GM12891 (cell line): ENCODE data around the gene PEF1.

Experiments
- PAX5 ChIP-seq: IDR thresholded peaks from 2 replicates; pipeline ENCODE4 v1.6.1; 2011; ENCODE audit warnings: low read length, moderate library complexity, mild to moderate bottlenecking; ENCODE audit not compliant: insufficient read depth, severe bottlenecking
- POLR2A ChIP-seq: IDR thresholded peaks from 2 replicates; pipeline ENCODE4 v1.6.1; 2011; ENCODE audit warnings: low read depth, low read length, control low read depth
- TAF1 ChIP-seq: IDR thresholded peaks from 2 replicates; pipeline ENCODE4 v1.6.1; 2011; ENCODE audit warnings: low read depth, low read length, control low read depth

DNA sequence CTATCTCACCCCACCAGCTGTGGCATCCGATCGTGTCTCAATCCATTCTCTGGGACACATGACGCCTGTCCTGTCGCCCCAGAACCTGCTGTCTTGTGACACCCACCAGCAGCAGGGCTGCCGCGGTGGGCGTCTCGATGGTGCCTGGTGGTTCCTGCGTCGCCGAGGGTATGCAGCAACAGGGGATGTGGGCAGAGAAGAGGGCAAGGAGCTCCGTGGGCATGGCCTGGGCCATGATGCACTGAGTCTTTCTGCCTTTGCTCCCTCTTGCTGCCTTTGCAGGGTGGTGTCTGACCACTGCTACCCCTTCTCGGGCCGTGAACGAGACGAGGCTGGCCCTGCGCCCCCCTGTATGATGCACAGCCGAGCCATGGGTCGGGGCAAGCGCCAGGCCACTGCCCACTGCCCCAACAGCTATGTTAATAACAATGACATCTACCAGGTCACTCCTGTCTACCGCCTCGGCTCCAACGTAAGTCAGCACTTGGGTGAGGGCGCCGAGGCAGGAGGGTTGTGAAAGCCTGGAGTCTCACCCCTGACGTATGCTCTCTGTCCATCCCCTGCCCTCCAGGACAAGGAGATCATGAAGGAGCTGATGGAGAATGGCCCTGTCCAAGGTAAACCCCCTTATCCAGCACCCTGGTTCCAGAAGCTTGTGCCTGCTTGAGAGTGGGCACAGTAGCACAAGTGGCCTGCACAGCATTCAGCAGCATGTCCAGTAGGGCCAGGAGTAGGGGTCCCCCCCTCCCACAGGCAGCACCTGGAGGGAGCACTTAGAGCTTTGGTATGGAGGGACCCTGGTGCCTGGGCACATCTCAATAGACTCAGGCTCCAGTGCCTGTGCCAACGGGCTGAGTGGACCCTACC lies 59.6 kb downstream of the PEF1 start:
- TF ChIP-seq TAF1, result no peak
- TF ChIP-seq PAX5, result no peak
- TF ChIP-seq POLR2A, result no peak
